ENCODE data around the gene EZR.

EZR gene

DNA sequence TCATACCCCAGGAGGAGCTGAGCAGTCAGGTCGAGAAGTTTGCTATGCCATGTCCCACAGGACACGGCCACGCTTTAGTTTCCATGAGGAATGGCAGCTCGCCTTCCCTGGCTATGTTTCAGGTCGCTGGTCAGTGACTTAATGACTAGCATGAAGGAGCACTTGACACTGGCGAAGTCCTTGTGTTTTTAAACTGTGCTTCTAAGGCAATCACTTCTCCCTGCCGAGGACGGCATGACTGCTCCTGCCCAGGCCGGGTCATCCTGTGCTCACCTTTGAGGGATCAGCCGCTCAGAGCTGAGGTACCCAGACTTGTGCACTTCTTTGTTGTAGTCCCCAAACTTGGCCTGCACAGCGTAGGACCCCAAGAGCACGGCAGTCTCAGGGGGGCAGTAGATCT lies 34.1 kb downstream of the EZR start:
- Histone ChIP-seq H3K27ac (ENCODE audit: low read length) (no peak overlapping the region), H3K79me2 (ENCODE audit: insufficient read depth, low read length) (peaks cover 28% of the 10 kb centered on the region), H3K4me2 (ENCODE audit: insufficient read depth, low read length) (no peak overlapping the region), H3K9me3 (ENCODE audit: insufficient read depth, low read length, severe bottlenecking) (no peaks in the 10 kb centered on the region), H3K4me1 (ENCODE audit: insufficient read depth, low read length) (peaks cover 10% of the 10 kb centered on the region), H3K36me3 (ENCODE audit: insufficient read depth, low read length) (peaks cover 99% of the 10 kb centered on the region), H3K4me3 (ENCODE audit: low read depth in 1 of 2, low read length in 2 of 2) (no peak overlapping the region), H3K27me3 (ENCODE audit: insufficient read depth, low read length, poor library complexity) (no peaks in the 10 kb centered on the region), H4K20me1 (ENCODE audit: insufficient read depth, low read length) (peaks cover 46% of the 10 kb centered on the region), H2AFZ (ENCODE audit: low read depth, low read length) (no peak overlapping the region), H3K9ac (ENCODE audit: low read depth, low read length) (no peak overlapping the region)
- TF ChIP-seq CTCF (IDR thresholded peaks at IDR 0.05; ENCODE audit: borderline replicate concordance, extremely low read depth, low read length, poor library complexity, severe bottlenecking) (no peak), EZH2 (IDR thresholded peaks at IDR 0.05; ENCODE audit: borderline replicate concordance, low read depth, low read length, severe bottlenecking) (no peak)
- DNase-seq (no peak), ATAC-seq (ENCODE audit: insufficient read depth, low read depth) (no peak)

DNA sequence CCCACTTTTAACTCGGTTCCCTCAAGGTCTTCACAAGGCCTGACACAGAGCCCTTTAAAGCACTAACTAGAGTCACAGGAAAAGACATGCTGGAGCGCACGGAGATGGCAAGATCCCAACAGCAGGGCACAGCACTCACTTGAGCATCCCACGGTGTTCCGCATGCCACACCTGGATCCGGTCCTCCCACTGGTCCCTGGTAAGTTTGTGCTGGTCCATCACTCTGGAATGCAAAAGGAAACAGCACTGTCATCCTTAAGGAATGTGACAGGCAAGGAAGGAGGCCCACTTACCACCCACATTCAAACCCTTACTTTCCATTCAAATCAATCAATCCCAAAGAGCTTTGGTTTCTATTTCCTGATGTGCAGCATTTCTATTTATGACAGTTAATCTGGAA lies 34.7 kb downstream of the EZR start:
- ATAC-seq (ENCODE audit: insufficient read depth, low read depth), result no peak
- Histone ChIP-seq H4K20me1 (ENCODE audit: insufficient read depth, low read length) (peaks cover 40% of the 10 kb centered on the region), H3K36me3 (ENCODE audit: insufficient read depth, low read length) (peaks cover 95% of the 10 kb centered on the region), H3K9ac (ENCODE audit: low read depth, low read length) (no peak overlapping the region), H3K9me3 (ENCODE audit: insufficient read depth, low read length, severe bottlenecking) (no peaks in the 10 kb centered on the region), H3K4me1 (ENCODE audit: insufficient read depth, low read length) (peaks cover 5% of the 10 kb centered on the region), H3K27me3 (ENCODE audit: insufficient read depth, low read length, poor library complexity) (no peaks in the 10 kb centered on the region), H3K27ac (ENCODE audit: low read length) (no peak overlapping the region), H3K4me2 (ENCODE audit: insufficient read depth, low read length) (no peak overlapping the region), H2AFZ (ENCODE audit: low read depth, low read length) (no peak overlapping the region), H3K4me3 (ENCODE audit: low read depth in 1 of 2, low read length in 2 of 2) (no peak overlapping the region), H3K79me2 (ENCODE audit: insufficient read depth, low read length) (peaks cover 23% of the 10 kb centered on the region)
- TF ChIP-seq CTCF (IDR thresholded peaks at IDR 0.05; ENCODE audit: borderline replicate concordance, extremely low read depth, low read length, poor library complexity, severe bottlenecking) (no peak), EZH2 (IDR thresholded peaks at IDR 0.05; ENCODE audit: borderline replicate concordance, low read depth, low read length, severe bottlenecking) (no peak)
- DNase-seq, result no peak

- DNase-seq (no peak), ATAC-seq (ENCODE audit: insufficient read depth, low read depth) (no peak)
- H2AFZ ChIP-seq (ENCODE audit: low read depth, low read length), result no peak overlapping the region
- no peaks in the 10 kb centered on the region for H3K9me3 ChIP-seq (ENCODE audit: insufficient read depth, low read length, severe bottlenecking)
- H3K4me3 ChIP-seq (ENCODE audit: low read depth in 1 of 2, low read length in 2 of 2), result no peak overlapping the region
- H3K9ac ChIP-seq (ENCODE audit: low read depth, low read length), result no peak overlapping the region
- no peak overlapping the region for H3K27ac ChIP-seq (ENCODE audit: low read length)
- H3K36me3 ChIP-seq (ENCODE audit: insufficient read depth, low read length), result peaks cover 93% of the 10 kb centered on the region
- H3K79me2 ChIP-seq (ENCODE audit: insufficient read depth, low read length), result peaks cover 21% of the 10 kb centered on the region
- H3K4me2 ChIP-seq (ENCODE audit: insufficient read depth, low read length), result no peak overlapping the region
- TF ChIP-seq EZH2 (IDR thresholded peaks at IDR 0.05; ENCODE audit: borderline replicate concordance, low read depth, low read length, severe bottlenecking), result no peak
- TF ChIP-seq CTCF (IDR thresholded peaks at IDR 0.05; ENCODE audit: borderline replicate concordance, extremely low read depth, low read length, poor library complexity, severe bottlenecking), result no peak
- no peaks in the 10 kb centered on the region for H3K27me3 ChIP-seq (ENCODE audit: insufficient read depth, low read length, poor library complexity)
- no peaks in the 10 kb centered on the region for H3K4me1 ChIP-seq (ENCODE audit: insufficient read depth, low read length)
- peaks cover 34% of the 10 kb centered on the region for H4K20me1 ChIP-seq (ENCODE audit: insufficient read depth, low read length)
These were observed 35.3 kb downstream of the EZR start for GRCh38 chr6:158783851-158784250.

DNA sequence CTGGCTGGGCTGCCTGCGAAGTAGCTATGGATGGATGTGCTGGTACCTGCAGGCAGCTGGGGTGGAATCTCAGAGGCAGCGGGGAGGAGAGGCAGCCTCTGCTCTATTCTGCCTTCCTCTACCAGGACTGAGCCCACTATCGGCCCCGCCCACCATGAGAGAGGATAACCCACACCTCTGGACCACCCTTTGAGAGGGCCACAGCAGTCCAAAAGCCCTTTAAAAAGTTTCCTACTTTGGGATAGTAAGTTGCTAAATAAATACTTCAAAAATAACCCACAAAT lies 36.1 kb downstream of the EZR start:
- ATAC-seq (ENCODE audit: insufficient read depth, low read depth), result no peak
- TF ChIP-seq CTCF (IDR thresholded peaks at IDR 0.05; ENCODE audit: borderline replicate concordance, extremely low read depth, low read length, poor library complexity, severe bottlenecking) (no peak), EZH2 (IDR thresholded peaks at IDR 0.05; ENCODE audit: borderline replicate concordance, low read depth, low read length, severe bottlenecking) (no peak)
- H3K79me2 ChIP-seq (ENCODE audit: insufficient read depth, low read length), result peaks cover 20% of the 10 kb centered on the region

More for the DNA sequence above, 36.1 kb downstream of the EZR start:
- H2AFZ ChIP-seq (ENCODE audit: low read depth, low read length), result no peak overlapping the region
- H3K4me1 ChIP-seq (ENCODE audit: insufficient read depth, low read length), result no peaks in the 10 kb centered on the region
- H3K4me3 ChIP-seq (ENCODE audit: low read depth in 1 of 2, low read length in 2 of 2), result no peak overlapping the region
- peaks cover 92% of the 10 kb centered on the region for H3K36me3 ChIP-seq (ENCODE audit: insufficient read depth, low read length)
- no peak overlapping the region for H3K9ac ChIP-seq (ENCODE audit: low read depth, low read length)
- H4K20me1 ChIP-seq (ENCODE audit: insufficient read depth, low read length), result peaks cover 28% of the 10 kb centered on the region
- DNase-seq, result no peak
- H3K4me2 ChIP-seq (ENCODE audit: insufficient read depth, low read length), result no peak overlapping the region
- H3K27ac ChIP-seq (ENCODE audit: low read length), result no peak overlapping the region
- no peaks in the 10 kb centered on the region for H3K27me3 ChIP-seq (ENCODE audit: insufficient read depth, low read length, poor library complexity)
- H3K9me3 ChIP-seq (ENCODE audit: insufficient read depth, low read length, severe bottlenecking), result no peaks in the 10 kb centered on the region
